PC-9 (cell line): ENCODE results near the gene CDH20.

Experiments
- CTCF ChIP-seq: fragments of 200-600 bp; sonication (generic); conservative IDR thresholded peaks from 2 replicates; pipeline ENCODE4 v1.6.1; 2017; ENCODE audit warnings: mixed run types, antibody characterized with exemption, mild to moderate bottlenecking, moderate library complexity
- EZH2 ChIP-seq: fragments of 200-600 bp; sonication (generic); IDR thresholded peaks from 2 replicates; pipeline ENCODE4 v1.8.0; 2017; ENCODE audit warnings: antibody characterized with exemption, low read depth

GRCh38 chr18:61497422-61497821 lies 164.2 kb downstream of the CDH20 start:
- TF ChIP-seq CTCF (no peak), EZH2 (no peak)
